Measurements from ENCODE around the gene FERMT1.

DNA sequence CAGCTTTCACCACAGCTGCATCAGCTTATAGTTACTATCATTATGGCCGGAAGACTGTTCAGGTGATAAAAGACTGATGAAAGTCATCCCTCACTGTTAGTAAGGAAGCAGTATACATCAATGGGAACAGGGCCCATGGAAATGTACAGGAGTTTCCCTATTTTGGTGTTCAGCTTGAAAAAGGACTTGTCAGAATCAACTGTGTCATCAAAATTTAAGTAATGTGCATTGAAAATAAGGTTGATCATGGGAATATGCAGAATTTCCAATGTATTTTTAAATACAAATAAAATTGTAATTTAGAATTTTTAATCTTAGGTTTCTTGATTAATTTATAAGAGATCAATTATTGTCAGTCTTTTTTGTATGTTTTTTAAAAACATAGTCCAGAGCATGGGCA is 85.7 kb downstream of the FERMT1 start:
- no peak for TF ChIP-seq EZH2 (IDR thresholded peaks at IDR 0.05; ENCODE audit: borderline replicate concordance, low read depth, low read length, severe bottlenecking)
- no peak for TF ChIP-seq POLR2A (IDR thresholded peaks at IDR 0.05; ENCODE audit: low read depth, low read length)
- no peak for TF ChIP-seq MYC (IDR thresholded peaks at IDR 0.05; ENCODE audit: low read depth, low read length)
- TF ChIP-seq, protein P1, sequence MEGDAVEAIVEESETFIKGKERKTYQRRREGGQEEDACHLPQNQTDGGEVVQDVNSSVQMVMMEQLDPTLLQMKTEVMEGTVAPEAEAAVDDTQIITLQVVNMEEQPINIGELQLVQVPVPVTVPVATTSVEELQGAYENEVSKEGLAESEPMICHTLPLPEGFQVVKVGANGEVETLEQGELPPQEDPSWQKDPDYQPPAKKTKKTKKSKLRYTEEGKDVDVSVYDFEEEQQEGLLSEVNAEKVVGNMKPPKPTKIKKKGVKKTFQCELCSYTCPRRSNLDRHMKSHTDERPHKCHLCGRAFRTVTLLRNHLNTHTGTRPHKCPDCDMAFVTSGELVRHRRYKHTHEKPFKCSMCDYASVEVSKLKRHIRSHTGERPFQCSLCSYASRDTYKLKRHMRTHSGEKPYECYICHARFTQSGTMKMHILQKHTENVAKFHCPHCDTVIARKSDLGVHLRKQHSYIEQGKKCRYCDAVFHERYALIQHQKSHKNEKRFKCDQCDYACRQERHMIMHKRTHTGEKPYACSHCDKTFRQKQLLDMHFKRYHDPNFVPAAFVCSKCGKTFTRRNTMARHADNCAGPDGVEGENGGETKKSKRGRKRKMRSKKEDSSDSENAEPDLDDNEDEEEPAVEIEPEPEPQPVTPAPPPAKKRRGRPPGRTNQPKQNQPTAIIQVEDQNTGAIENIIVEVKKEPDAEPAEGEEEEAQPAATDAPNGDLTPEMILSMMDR (IDR thresholded peaks at IDR 0.05; ENCODE audit: extremely low read depth in 1 of 2, insufficient read depth in 1 of 2, low read depth in 1 of 2, low read length in 2 of 2) = no peak
- no peak for TF ChIP-seq FOS (IDR thresholded peaks at IDR 0.05; ENCODE audit: borderline replicate concordance, insufficient read depth, low read length)
- no peak for TF ChIP-seq POLR2AphosphoS5 (IDR thresholded peaks at IDR 0.05; ENCODE audit: insufficient read depth, low read depth, low read length)
- TF ChIP-seq, protein P2, sequence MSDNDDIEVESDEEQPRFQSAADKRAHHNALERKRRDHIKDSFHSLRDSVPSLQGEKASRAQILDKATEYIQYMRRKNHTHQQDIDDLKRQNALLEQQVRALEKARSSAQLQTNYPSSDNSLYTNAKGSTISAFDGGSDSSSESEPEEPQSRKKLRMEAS (IDR thresholded peaks at IDR 0.05; ENCODE audit: insufficient read depth, insufficient read length) = no peak

Measured in endothelial cell of umbilical vein (primary cell).